HG03558 (cell line): ENCODE measurements around the gene TMOD4.

Source experiments
- ATAC-seq: cut with Tn5 transposase; IDR thresholded peaks from one replicate; pipeline ENCODE4 v1.9.1; 2021; ENCODE audit warnings: moderate number of reproducible peaks; ENCODE audit not compliant: unreplicated experiment; ENCODE audit errors: extremely low read depth

TMOD4 gene

DNA sequence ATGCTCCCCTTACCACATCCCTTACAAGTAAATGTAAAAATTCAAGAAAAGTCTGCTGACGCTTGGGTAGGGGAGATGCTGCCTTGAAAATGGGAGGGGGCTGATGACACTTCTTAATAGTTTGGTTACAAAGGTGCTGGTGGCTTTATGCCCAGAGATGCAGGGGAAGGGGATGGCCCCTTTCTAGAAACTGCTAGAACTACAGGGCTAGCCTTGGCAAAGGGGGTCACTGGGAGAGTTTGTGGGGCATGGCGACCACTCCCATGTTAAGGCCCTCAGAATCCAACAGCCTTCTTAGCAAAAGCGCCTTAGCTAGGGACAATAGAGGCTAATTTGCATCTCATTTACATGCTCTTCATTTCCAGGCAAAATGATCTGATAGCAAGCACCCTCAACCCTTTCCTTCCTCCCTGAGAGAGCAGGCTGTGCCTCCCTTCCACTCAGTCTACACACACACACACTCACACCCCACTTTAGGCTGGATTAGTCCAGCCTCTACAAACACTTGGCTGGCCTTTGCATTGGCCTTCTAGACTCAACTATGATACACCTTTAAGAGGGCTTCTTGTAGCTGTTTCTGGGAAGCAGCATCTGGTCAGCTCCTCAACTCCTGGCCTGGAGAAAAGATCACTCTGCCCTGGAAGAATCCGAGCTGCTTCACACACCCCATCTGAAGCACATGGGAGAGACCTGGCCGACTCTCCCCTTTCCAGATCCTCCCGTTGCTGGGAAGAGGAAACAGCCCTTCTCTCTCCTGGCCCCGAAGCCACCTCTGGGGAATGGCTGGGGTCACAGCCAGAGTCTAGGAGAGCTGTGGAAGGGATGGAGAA lies 31.1 kb downstream of the TMOD4 start:
- no peak for ATAC-seq

DNA sequence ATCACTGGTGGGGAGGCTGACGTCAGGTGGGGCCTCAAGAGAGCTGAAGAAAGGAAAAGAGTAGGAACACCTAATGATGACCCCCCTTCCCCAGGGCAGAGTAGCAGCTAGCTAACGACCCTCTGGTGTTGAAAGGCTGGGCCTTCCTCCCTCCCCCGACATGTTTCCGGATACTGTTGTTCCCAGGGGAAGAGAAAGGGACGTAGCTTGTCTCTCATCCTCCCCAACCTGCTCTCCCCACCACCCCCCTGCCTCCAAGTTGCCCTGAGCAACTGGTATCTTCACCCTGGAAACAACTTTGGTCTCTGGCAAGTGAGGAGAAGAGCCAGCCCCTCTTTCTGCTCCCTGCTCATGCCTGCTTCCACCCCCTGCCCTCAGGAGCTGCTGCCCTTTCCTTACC lies 31.8 kb downstream of the TMOD4 start:
- ATAC-seq = no peak

DNA sequence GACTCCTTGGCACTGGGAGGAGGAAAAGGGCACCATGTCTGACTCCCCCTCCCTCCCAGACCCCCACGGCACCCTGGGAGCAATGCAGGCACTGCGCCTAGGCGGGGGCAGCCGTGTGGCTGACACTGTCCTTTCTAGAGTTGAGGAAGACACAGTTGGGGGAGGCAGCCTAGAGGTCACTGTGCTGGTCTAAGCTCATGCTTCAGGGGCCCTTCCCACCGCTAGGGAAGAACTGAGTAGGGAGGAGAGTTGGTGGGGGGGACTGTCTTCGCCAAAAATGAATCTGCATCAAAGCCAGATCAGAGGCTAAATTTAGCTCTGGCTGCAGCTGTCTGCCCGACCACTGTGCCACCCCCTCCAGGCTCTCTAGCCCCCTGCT lies 32.7 kb downstream of the TMOD4 start:
- ATAC-seq = no peak

DNA sequence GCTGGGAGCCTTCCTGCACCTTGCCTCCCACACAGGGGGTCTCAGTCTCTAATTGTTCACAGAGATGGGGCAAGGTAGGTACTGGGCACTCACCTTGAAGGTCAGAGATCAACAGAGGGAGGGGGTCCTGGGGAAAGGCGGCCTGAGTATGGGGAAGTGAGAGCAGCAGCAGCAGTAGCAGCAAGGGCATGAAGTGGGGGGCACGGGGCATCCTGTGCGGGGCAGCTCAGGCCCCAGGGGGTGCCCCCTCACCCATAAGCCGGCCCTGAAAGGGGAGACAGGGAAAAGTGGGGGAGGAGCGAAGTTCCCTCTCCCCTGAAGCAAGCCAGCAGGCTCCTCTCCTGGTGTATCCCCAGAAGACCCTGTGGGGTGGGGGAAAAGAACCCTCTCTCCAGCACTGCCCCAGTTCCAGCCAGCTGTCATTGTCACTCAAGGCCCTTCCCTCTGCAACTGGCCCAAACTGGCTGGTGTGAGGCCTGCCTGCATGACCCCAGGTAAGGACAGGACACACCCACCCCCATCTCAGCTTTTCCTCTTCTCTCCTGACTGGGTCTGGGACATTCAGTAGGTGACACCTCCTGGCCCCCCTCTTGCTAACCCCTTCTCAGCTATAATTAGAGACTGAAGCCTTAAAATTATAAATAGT lies 33.2 kb downstream of the TMOD4 start:
- no peak for ATAC-seq

DNA sequence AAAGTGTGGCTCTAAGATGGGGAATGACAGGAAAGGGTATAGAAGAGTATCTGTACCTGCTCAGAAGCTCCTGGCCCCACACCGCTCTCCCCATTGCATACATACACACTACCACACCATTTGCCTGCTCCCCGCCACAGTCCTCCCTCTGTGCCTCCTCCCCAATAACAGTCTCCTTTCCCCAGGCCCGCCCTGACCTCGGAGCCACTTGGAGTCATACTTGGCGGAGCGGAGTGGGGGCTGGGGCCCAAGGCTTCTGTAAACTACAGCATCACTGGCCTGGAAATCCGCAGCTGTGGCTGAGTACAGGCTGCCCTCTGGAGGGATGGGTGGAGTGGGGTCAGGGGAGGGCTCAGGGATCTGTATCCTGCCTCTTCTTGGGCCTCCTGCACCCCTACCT lies 38.0 kb downstream of the TMOD4 start:
- ATAC-seq = no peak

DNA sequence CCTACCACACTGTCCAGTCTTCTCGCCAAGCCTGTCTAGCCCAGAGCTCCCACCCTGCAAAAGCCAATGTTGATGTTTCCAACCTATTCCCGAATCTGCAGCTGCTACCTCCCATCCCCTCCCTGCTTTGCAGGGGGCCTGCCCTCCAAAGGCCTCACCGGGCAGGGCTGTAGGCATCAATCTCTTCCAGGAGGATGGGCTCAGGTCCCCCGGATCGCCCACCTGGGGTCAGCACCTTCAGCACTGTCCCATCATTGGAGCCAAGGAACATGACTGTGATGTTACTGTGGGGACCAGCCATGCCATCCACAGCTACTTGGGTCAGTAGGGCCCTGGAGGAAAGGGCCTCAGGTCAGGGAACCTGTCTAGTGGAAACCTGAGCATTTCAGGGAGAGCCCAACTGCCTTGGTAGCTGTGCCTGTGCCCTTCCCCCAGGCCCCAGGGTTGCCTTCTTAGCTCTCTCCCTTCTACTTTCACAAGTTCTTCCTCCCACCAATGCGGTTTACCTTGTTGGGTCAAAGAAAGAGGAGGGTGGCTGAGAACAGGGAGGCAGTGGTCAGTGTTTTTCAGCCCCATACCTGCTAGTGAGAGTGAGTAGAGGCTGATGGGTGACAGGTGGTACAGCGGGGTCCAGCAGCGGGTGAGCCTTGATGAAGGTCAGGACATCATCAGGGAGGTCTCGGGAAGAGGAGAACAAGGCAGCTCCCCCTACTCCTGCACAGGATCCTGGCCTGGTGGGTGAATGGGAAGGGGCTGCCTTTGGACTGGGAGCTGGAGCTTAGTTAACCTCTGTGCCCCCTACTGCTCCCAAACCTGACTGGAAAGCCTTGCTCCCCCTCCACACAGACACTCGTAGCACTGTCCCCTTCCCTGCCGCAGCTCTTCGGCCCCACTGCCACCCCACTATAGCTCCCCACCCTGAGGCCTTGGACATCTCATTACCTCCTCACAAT lies 40.1 kb downstream of the TMOD4 start:
- no peak for ATAC-seq

DNA sequence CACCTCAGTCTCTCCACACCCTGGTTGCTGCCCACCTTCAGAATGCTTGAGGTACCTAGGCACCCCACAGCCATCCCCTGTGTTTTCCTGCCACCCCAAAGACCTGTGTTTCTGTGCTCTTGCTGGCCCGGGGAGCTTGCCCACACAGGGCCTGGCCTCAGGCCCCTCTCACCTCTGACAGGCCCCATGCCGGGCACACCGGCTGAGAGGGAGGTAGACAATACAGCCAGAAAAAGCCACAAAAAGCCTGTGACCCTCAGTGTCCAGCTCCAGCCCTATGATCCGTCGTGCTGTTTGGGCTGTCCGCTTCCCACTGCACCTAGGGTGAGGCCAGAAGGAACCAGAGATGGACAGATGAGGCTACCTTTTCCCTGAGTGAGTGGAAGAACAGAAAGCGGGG lies 40.8 kb downstream of the TMOD4 start:
- ATAC-seq = no peak

DNA sequence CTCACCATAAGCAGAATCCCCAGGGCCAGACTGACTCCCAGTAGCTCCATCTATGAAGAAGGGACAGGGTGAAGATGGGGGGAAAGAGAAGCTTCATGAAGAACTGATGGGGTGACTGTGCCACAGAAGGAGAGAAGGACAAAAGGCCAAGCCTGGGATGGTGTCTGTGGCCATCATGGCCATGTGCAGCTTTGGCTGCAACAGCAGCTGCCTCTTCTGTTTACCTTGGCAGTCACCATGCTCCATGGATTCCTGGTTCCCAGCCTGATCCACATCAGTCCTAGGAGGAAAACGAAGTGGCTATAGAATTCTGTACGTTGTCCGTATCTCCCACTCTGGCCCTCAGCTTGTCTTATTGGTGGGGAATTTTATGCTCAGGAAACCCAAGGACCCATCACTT lies 41.4 kb downstream of the TMOD4 start:
- no peak for ATAC-seq

DNA sequence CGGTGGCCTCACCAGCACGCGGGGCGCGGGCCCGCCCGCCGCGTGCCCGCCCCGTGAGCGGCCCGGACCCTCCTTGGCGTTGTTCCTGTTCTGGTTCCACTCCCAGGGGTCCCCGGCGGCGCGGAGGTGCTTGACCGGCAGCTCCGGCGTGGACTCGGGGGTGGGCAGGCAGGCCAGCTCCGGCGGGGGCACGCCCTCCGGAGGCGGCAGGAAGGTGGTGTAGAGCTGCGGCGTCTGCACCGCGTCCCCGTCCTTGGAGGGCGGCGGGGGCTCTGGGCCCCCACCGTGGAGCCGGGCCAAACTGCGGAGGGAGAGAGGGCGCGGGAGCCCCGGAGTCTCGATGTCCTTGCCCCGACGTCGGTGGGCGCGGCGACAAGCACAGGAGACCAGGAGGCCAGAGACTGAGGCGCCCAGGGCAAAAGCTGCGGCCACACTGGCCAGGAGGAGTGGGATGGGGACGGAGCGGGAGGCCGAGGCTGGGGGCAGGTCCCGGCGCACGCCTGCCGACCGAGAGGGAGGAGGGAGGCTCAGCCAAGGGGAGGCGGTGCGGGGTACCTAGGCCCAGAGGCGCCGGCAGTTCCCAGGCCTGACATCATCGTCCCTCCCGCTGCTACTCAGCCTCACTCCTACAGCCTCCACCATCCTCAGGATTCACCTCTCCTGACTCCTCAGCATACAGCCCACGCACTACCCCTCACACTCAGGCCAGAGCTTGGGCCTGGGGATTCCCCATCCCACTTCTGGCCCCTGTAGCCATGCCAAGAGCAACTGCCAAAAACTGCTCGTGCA lies 42.6 kb downstream of the TMOD4 start:
- no peak for ATAC-seq

DNA sequence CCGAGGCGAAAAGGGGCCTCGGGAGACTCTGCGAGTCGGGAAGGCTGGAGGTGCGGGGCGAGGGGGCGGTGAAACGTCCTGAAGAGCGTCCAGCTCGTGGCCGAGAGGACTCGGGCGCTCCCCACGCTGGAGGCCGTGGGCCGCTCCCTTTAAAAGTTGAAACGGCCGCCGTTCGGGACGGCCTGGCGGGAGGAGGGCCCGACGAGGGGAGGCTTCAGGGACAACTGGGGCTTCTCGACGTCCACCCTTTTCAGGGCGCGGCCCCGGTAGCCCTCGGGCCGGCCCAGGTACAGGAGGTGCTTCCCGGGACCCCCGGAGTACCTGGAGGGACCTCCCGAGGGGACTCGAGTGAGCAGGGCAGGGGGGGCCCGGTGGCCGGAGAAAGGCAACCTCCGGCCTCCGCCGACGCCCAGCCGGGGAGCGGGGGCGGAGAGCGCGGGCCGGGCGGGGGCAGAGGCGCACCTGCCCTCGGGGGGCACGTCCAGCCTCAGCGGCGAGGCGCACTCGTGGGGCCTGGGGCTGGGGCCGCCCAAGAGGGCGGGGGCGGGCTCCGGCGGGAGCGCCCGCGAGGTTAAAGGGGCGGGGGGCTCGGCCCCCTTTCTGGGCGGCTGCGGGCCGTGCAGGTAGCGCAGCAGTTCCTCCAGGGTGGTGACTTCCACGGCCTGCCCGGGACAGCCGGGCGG lies 43.3 kb downstream of the TMOD4 start:
- ATAC-seq = no peak

DNA sequence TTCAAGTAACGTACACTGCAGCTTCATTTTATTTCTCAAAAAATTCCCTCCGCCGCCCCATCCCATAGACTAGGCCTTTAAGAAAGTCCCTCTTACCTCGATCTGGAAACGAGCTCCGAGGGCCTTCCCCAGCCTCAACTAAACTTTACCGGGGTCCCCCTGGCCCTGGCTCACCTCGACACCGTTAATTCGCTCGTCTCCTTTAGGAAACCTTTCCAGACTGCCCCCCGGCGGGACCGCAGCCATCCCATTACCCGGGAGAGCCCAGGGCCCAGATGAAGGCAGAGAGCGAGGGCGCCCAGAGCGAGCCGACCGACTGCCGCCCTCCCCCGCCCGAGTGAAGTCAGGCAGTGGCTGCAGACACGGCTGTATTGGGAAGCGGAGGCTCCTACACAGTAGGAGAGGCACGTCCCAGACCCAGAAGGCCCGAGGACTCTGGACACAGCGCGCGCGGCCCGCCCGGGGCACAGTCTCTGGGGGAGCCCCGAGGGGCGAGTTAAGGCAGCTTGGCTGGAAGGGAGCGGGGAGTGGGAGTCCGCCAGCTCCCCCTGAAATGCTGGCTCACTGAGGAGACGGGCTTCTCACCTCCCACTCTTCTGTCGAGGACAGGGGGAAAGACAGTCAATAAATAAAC lies 44.0 kb downstream of the TMOD4 start:
- no peak for ATAC-seq

DNA sequence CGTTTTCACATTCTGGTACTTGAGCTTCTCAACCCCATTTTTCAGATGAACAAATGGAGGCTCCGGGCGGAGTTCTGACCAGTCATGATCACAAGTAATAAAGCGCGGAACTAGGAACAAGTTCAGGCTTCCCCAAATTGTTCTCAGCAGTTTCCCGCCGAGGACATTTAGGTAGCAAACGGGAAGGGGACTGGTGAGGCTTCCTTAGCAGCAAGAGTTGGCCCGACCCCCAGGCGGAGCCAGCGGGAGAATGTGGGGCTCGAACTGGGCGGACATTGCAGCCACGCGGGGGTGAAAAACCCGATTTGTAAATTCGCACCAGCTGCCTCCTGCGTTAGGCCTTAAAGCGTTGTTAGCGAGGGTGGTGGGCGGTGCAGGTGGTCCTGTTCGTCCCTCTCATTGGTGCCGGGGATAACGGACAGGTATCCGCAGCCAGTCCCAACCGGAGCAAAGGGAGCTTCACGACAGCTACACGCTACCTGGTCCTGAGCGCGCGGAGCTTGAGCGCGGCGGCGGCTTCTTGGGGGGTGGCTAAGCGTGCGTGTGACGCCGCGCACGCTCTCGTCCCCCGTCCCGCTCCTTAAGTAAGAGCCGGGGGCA lies 44.7 kb downstream of the TMOD4 start:
- ATAC-seq = peak; percentile 49

DNA sequence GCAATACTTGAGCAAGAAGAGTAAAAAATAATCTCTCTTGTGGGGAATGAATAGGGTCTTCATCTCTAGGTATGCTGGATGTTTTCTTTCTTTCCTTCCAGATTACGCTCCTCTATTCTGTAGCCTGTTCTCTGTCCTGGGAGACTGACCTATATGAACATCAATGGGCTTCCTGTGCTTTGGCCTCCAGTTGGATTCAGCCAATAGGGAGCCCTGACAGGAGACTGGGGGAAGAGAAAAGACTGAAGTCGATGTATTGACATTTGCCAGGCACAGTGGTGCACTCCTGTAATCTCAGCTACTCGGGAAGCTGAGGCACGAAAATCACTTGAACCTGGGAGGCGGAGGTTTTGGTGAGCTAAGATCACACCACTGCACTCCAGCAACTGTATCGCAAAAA lies 47.0 kb downstream of the TMOD4 start:
- no peak for ATAC-seq

DNA sequence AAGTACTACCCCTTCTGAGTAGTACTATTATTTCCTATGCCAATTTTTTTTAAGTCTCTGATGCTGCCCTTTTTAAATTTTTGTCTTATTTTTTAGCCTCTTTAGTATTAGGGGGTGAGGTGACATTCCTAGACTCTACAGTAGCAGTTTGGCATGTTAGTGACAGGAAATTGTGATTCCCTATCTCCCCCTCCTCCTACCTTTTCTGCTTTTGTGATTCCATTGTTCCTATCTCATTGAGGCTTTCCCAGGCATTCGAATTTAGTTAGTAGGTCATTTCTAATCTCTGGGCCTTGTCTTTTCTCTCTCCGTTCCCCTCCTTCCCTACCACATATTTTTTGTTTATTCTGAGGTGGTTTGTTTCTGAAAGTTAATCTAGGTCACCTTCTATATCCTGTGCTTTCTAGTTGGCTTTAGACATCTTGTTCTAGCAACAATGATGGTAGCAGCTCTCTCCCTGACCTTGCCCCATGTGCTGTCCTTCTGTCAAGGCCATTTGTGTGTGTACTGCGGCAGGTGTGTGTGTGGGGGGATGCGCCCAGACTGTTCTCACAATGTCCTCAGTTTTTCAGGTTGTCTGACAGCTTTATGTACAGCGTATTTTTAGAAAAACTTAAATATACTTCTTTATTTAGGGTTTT lies 50.9 kb downstream of the TMOD4 start:
- ATAC-seq = no peak
